Measurements from ENCODE around the gene CDKAL1.

GRCh38 chr6:20777801-20778200, 243.5 kb downstream of the CDKAL1 start:
- TF ChIP-seq, protein P1, sequence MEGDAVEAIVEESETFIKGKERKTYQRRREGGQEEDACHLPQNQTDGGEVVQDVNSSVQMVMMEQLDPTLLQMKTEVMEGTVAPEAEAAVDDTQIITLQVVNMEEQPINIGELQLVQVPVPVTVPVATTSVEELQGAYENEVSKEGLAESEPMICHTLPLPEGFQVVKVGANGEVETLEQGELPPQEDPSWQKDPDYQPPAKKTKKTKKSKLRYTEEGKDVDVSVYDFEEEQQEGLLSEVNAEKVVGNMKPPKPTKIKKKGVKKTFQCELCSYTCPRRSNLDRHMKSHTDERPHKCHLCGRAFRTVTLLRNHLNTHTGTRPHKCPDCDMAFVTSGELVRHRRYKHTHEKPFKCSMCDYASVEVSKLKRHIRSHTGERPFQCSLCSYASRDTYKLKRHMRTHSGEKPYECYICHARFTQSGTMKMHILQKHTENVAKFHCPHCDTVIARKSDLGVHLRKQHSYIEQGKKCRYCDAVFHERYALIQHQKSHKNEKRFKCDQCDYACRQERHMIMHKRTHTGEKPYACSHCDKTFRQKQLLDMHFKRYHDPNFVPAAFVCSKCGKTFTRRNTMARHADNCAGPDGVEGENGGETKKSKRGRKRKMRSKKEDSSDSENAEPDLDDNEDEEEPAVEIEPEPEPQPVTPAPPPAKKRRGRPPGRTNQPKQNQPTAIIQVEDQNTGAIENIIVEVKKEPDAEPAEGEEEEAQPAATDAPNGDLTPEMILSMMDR (IDR thresholded peaks at IDR 0.05), result no peak
- no peak for TF ChIP-seq POLR2A (IDR thresholded peaks at IDR 0.05)

Measured in prostate gland (tissue), 2 donors.